Spleen (tissue), 11 donors: ENCODE data around the gene XBP1. TPM values are rescaled to one million over a fixed set of nuclear protein-coding genes. Genes with fewer than 3 reads are reported as not detected.
"Not testable (repeated sequence)": the region's sequence is repeated elsewhere in the genome, so short reads cannot be mapped to it uniquely, and the experiment has no call there.

Source experiments
- DNase-seq: peaks from one replicate; pipeline ENCODE4 v3.0.0-alpha.2; 2020
- H3K27ac ChIP-seq, 8 donors: fragments of 200-600 bp; sonication (generic) in 7 of 8; 1 replicate in 4 of 8; 2 replicates in 4 of 8; pipeline versions ENCODE4 v1.5.0 to v1.8.0; 2016 to 2021; ENCODE audit warnings: inconsistent platforms in 4 of 8, mild to moderate bottlenecking in 4 of 8, moderate library complexity in 1 of 8
- H3K27me3 ChIP-seq, 7 donors: fragments of 200-600 bp; sonication (generic) in 6 of 7; replicated peaks in 1 of 7; 1 replicate in 4 of 7; 2 replicates in 3 of 7; pipeline versions ENCODE4 v1.5.0 to v1.8.0; 2016 to 2021; ENCODE audit warnings: inconsistent platforms in 3 of 7, mild to moderate bottlenecking in 1 of 7
- H3K36me3 ChIP-seq, 6 donors: fragments of 200-600 bp; sonication (generic) in 5 of 6; 1 replicate in 4 of 6; 2 replicates in 2 of 6; pipeline versions ENCODE4 v1.5.0 to v1.8.0; 2016 to 2021; ENCODE audit warnings: inconsistent platforms in 2 of 6
- H3K4me1 ChIP-seq, 6 donors: fragments of 200-600 bp; sonication (generic) in 5 of 6; 1 replicate in 3 of 6; 2 replicates in 3 of 6; pipeline versions ENCODE4 v1.5.0 to v1.8.0; 2016 to 2021; ENCODE audit warnings: inconsistent platforms in 3 of 6
- H3K4me3 ChIP-seq, 8 donors: fragments of 200-600 bp; sonication (generic) in 7 of 8; 1 replicate in 4 of 8; 2 replicates in 4 of 8; pipeline versions ENCODE4 v1.5.0 to v1.8.0; 2016 to 2021; ENCODE audit warnings: inconsistent platforms in 4 of 8, mild to moderate bottlenecking in 4 of 8, moderate library complexity in 2 of 8
- H3K9me3 ChIP-seq, 8 donors: fragments of 200-600 bp; sonication (generic) in 7 of 8; 1 replicate in 4 of 8; 2 replicates in 4 of 8; pipeline versions ENCODE4 v1.5.0 to v1.8.0; 2016 to 2021; ENCODE audit warnings: inconsistent platforms in 4 of 8
- CTCF ChIP-seq, 11 experiments: fragments of 200-600 bp in 7 of 11; fragments of 450-650 bp in 4 of 11; sonication (generic) in 4 of 11; IDR thresholded peaks in 8 of 11; conservative IDR thresholded peaks in 3 of 11; 1 replicate in 7 of 11; 2 replicates in 4 of 11; pipeline versions ENCODE4 v1.4.0 to v1.8.0; 2016 to 2021; ENCODE audit warnings: antibody characterized with exemption in 11 of 11, inconsistent platforms in 4 of 11, mild to moderate bottlenecking in 1 of 11
- POLR2A ChIP-seq, 3 donors: fragments of 450-650 bp; IDR thresholded peaks; one replicate each; pipeline ENCODE4 v1.5.1; 2017; ENCODE audit warnings: antibody characterized with exemption in 3 of 3, mild to moderate bottlenecking in 1 of 3
- POLR2AphosphoS5 ChIP-seq, 3 donors: sonication (generic); formaldehyde crosslinking; IDR thresholded peaks; one replicate each; pipeline ENCODE4 v1.5.1; 2017; ENCODE audit warnings: antibody characterized with exemption in 3 of 3
- WGBS, 5 donors: extraction: QIAGEN DNeasy Blood & Tissue Kit in 3 of 5; methylation state at CpG; one replicate each; pipeline versions ENCODE4 v1.1.5 to v1.1.7; 2013 to 2018; 5-methylcytosine and 5-hydroxymethylcytosine counted together
- intact Hi-C: fragments of 100-400 bp; cut with DNase I; formaldehyde crosslinking; loops from one replicate; pipeline ENCODE4 v1.15.0; 2023; ENCODE audit warnings: low total_unique reads
- polyA plus RNA-seq, 3 donors: library from polyadenylated mRNA; stranded (reverse); fragments of 200-250 nt; gene quantifications; one replicate each; pipeline ENCODE4 v1.2.1, GENCODE V29; 2013
- total RNA-seq, 7 donors: library from RNA; depleted of rRNA in 3 of 7; stranded (reverse); fragments of >200 nt in 3 of 7; fragmentation: NEBNext Ultra II Directional in 4 of 7; extraction: Animal tissue kit (Norgen Biotek cat#: 25700) in 4 of 7; gene quantifications; one replicate each; pipeline versions ENCODE4 v1.1.0 to v1.2.1, GENCODE V29; 2016 to 2021
- donor health status: healthy with polysubstance abuse.
- donor health status: DM: no; HTN: no; CAD: no; lungs with moderate emphysema.
- donor health status: DM: no; HTN: no; CAD: no.
- donor health status: Bipolar disorder and iron deficiency.
- donor health status: healthy.
- donor health status: DM: no; HTN: no; CAD: no.
- donor health status: DM: yes; HTN: yes; CAD: no.

XBP1 gene
- total and polyA plus RNA-seq, 10 donors: 26.8 to 703 (median 219) TPM

- no peaks in the 10 kb centered on the region for H3K9me3 ChIP-seq
- peaks cover 3 to 34% (median 11%) of the 10 kb centered on the region in 6 donors for H3K4me1 ChIP-seq
- TF ChIP-seq POLR2AphosphoS5 (IDR thresholded peaks at IDR 0.05) (peak in 2 of 3 donors; percentile 31 to 73), POLR2A (IDR thresholded peaks at IDR 0.05) (no peak), CTCF (IDR thresholded peaks at IDR 0.05 in 8 of 11, conservative IDR thresholded peaks at IDR 0.05 in 3 of 11) (peak; percentile 89 to 98 (median 96))
- peak; percentile 91 for DNase-seq
- intact Hi-C loops: loop anchor here (5.0 kb wide), 1 partner anchor 227 kb away; no protein-coding TSS in a partner anchor
- 36 to 46% (median 41%) methylated on average over 12 of the region's 12 CpGs for WGBS, 5 donors
- no peak overlapping the region for H3K4me3 ChIP-seq
- peak overlapping the region in 2 of 8 donors; percentile 2 to 5 for H3K27ac ChIP-seq
- no peaks in the 10 kb centered on the region for H3K27me3 ChIP-seq
- peaks cover 0 to 8% (median 0%) of the 10 kb centered on the region in 6 donors for H3K36me3 ChIP-seq
Observed at GRCh38 chr22:28829358-28830181, 29.2 kb upstream of the XBP1 start.

- Histone ChIP-seq H3K27me3 (no peaks in the 10 kb centered on the region), H3K36me3 (peaks cover 0 to 7% (median 0%) of the 10 kb centered on the region in 6 donors), H3K4me1 (peaks cover 3 to 55% (median 12%) of the 10 kb centered on the region in 6 donors), H3K9me3 (no peaks in the 10 kb centered on the region), H3K4me3 (no peak overlapping the region), H3K27ac (no peak overlapping the region)
- 59 to 88% (median 78%) methylated on average over 7 of the region's 7 CpGs for WGBS, 5 donors
- intact Hi-C loops: loop anchor here (5.0 kb wide), 1 partner anchor 225 kb away; no protein-coding TSS in a partner anchor
- no peak for DNase-seq
- TF ChIP-seq POLR2AphosphoS5 (IDR thresholded peaks at IDR 0.05) (no peak), POLR2A (IDR thresholded peaks at IDR 0.05) (no peak), CTCF (IDR thresholded peaks at IDR 0.05 in 8 of 11, conservative IDR thresholded peaks at IDR 0.05 in 3 of 11) (no peak)
Observed at GRCh38 chr22:28826921-28827320, 26.6 kb upstream of the XBP1 start.

- H3K27me3 ChIP-seq, DNase-seq, H3K9me3 ChIP-seq, H3K4me3 ChIP-seq, H3K36me3 ChIP-seq, H3K27ac ChIP-seq: not testable (repeated sequence)
- 34 to 57% (median 55%) methylated on average over 4 of the region's 4 CpGs for WGBS, 5 donors
- intact Hi-C loops: loop anchor here (5.0 kb wide), 1 partner anchor 224 kb away; no protein-coding TSS in a partner anchor
- peaks cover 3 to 57% (median 12%) of the 10 kb centered on the region in 6 donors for H3K4me1 ChIP-seq
Observed at GRCh38 chr22:28826430-28826829, 26.1 kb upstream of the XBP1 start.

GRCh38 chr22:28824455-28824854 lies 24.1 kb upstream of the XBP1 start:
- H3K4me1 ChIP-seq: peaks cover 2 to 54% (median 11%) of the 10 kb centered on the region in 6 donors
- DNase-seq, H3K9me3 ChIP-seq, intact Hi-C loops, H3K36me3 ChIP-seq, H3K4me3 ChIP-seq, H3K27me3 ChIP-seq: not testable (repeated sequence)
- WGBS, 5 donors: 84 to 96% (median 92%) methylated on average over 9 of the region's 9 CpGs
- peak overlapping the region in 1 of 8 donors; percentile 78 for H3K27ac ChIP-seq

GRCh38 chr22:28822930-28823551 lies 22.7 kb upstream of the XBP1 start:
- intact Hi-C loops: no loop called here
- H3K4me3 ChIP-seq: no peak overlapping the region
- peaks cover 0 to 7% (median 0%) of the 10 kb centered on the region in 6 donors for H3K36me3 ChIP-seq
- no peak for TF ChIP-seq POLR2AphosphoS5 (IDR thresholded peaks at IDR 0.05)
- no peak for TF ChIP-seq CTCF (IDR thresholded peaks at IDR 0.05 in 8 of 11, conservative IDR thresholded peaks at IDR 0.05 in 3 of 11)
- no peak for TF ChIP-seq POLR2A (IDR thresholded peaks at IDR 0.05)
- no peaks in the 10 kb centered on the region for H3K27me3 ChIP-seq
- WGBS, 5 donors: 45 to 62% (median 51%) methylated on average over 4 of the region's 4 CpGs
- H3K27ac ChIP-seq: peak overlapping the region in 5 of 8 donors; percentile 0 to 78 (median 50)
- peaks cover 6 to 54% (median 18%) of the 10 kb centered on the region in 6 donors for H3K4me1 ChIP-seq
- no peaks in the 10 kb centered on the region for H3K9me3 ChIP-seq
- no peak for DNase-seq
